Thoracic aorta (tissue), 2 donors: ENCODE data around the gene PFKFB4. TPM values are rescaled to one million over a fixed set of nuclear protein-coding genes. Genes with fewer than 3 reads are reported as not detected.
"Not testable (repeated sequence)": the region's sequence is repeated elsewhere in the genome, so short reads cannot be mapped to it uniquely, and the experiment has no call there.

ENCODE experiments used
- ATAC-seq: fragments of 150-250 bp; one replicate; pipeline ENCODE4 v1.8.0; 2017; ENCODE audit warnings: low read depth; ENCODE audit not compliant: insufficient number of reproducible peaks, low FRiP score
- DNase-seq: peaks from one replicate; pipeline ENCODE4 v3.0.0-alpha.2; 2020; ENCODE audit warnings: low spot score
- H3K27ac ChIP-seq, 2 donors: fragments of 200-600 bp; sonication (generic); 1 replicate in 1 of 2; 2 replicates in 1 of 2; pipeline ENCODE4 v1.5.1; 2016; ENCODE audit warnings: mild to moderate bottlenecking in 2 of 2, moderate library complexity in 2 of 2
- H3K27me3 ChIP-seq: fragments of 200-600 bp; sonication (generic); replicated peaks from 2 replicates; pipeline ENCODE4 v1.6.0; 2016; ENCODE audit warnings: mild to moderate bottlenecking; ENCODE audit not compliant: insufficient read depth
- H3K36me3 ChIP-seq: fragments of 200-600 bp; sonication (generic); one replicate; pipeline ENCODE4 v1.5.1; 2016
- H3K4me1 ChIP-seq, 2 donors: fragments of 200-600 bp; sonication (generic); 1 replicate in 1 of 2; 2 replicates in 1 of 2; pipeline versions ENCODE4 v1.5.1 to v1.6.0; 2016; ENCODE audit warnings: low read depth in 2 of 2, mild to moderate bottlenecking in 1 of 2; ENCODE audit not compliant: control insufficient read depth in 1 of 2
- H3K4me3 ChIP-seq: fragments of 200-600 bp; sonication (generic); 2 replicates; pipeline ENCODE4 v1.5.1; 2016; ENCODE audit warnings: mild to moderate bottlenecking
- H3K9me3 ChIP-seq: fragments of 200-600 bp; sonication (generic); 2 replicates; pipeline ENCODE4 v1.5.1; 2016
- total RNA-seq, 2 donors: library from RNA; depleted of rRNA; stranded (reverse); fragments of >200 nt; gene quantifications; one replicate each; pipeline versions ENCODE4 v1.1.0 to v1.2.3, GENCODE V29; 2016
- TF ChIP-seq, protein P1 (sequence below): fragments of 200-600 bp; sonication (generic); IDR thresholded peaks from one replicate; pipeline ENCODE4 v1.5.1; 2019; ENCODE audit warnings: antibody characterized with exemption

Gene PFKFB4
- total RNA-seq, 2 donors from 2014 or later = 3.7 to 8.5 TPM

DNA sequence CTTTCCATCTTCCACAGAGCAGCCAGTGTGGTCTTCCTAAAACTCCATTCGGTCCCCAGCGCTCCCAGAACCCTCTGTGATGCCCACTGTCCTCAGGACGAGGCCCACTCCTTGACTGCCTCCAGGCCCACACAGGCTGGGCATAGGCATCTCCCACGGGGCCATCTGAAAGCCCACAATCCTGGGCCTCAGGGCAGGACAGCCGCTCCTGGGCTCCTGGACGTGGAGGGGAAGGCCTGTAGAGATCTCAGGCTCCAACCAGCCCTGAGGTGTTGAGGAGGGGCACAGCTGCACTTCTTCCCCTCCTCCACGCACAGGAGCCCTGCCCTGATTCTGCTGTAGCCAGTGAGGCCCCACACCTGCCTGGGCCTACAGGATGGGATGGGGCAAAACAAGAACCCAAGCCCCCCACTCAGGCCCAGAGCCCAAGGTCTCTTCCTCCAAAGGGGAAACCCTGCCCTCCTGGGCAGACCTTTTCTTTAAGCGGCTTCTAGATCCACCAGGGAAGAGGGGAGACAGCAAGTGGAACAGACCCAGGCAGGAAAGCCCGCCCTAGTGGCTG lies 78.6 kb downstream of the PFKFB4 start:
- Histone ChIP-seq H3K4me1 (peaks cover 0 to 8% of the 10 kb centered on the region in 2 donors), H3K9me3 (no peaks in the 10 kb centered on the region), H3K4me3 (no peak overlapping the region), H3K27ac (no peak overlapping the region), H3K36me3 (peaks cover 8% of the 10 kb centered on the region), H3K27me3 (no peaks in the 10 kb centered on the region)
- TF ChIP-seq, protein P1, sequence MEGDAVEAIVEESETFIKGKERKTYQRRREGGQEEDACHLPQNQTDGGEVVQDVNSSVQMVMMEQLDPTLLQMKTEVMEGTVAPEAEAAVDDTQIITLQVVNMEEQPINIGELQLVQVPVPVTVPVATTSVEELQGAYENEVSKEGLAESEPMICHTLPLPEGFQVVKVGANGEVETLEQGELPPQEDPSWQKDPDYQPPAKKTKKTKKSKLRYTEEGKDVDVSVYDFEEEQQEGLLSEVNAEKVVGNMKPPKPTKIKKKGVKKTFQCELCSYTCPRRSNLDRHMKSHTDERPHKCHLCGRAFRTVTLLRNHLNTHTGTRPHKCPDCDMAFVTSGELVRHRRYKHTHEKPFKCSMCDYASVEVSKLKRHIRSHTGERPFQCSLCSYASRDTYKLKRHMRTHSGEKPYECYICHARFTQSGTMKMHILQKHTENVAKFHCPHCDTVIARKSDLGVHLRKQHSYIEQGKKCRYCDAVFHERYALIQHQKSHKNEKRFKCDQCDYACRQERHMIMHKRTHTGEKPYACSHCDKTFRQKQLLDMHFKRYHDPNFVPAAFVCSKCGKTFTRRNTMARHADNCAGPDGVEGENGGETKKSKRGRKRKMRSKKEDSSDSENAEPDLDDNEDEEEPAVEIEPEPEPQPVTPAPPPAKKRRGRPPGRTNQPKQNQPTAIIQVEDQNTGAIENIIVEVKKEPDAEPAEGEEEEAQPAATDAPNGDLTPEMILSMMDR = no peak
- no peak for DNase-seq
- ATAC-seq = no peak

DNA sequence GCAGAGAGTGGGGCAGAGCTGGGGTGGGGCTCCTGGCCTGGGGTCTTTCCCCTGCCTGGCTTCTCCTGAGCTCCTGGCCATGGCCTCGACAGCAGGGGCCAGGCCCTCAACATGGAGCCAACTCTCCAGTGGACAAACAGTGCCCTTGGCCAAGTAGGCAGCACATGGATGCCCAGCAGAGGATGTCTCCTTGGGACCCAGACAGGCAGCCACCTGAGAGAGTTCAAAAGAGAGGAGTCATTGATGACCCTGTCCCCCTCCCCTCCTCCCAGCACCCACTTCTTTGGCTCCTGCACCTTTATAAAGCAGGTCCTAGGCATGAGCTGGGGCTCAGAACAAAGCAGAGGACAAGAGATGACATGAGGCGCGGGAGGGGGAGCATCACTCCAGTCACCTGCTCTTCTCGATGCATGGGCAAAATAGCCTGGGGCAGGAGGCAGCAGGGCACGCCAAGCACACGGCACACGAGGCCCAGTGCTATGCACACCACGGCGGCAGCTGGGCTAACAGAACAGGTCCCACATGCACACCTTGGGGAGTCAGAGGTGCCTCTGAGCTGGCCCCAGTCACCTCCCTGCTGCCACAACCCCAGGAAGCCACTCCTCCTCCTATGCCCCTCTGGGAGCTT lies 80.1 kb downstream of the PFKFB4 start:
- DNase-seq (no peak), ATAC-seq (no peak)
- Histone ChIP-seq H3K27ac (no peak overlapping the region), H3K4me1 (peaks cover 6 to 16% of the 10 kb centered on the region in 2 donors), H3K9me3 (no peaks in the 10 kb centered on the region), H3K27me3 (no peaks in the 10 kb centered on the region), H3K4me3 (no peak overlapping the region), H3K36me3 (peaks cover 8% of the 10 kb centered on the region)
- TF ChIP-seq, protein P1 = no peak

DNA sequence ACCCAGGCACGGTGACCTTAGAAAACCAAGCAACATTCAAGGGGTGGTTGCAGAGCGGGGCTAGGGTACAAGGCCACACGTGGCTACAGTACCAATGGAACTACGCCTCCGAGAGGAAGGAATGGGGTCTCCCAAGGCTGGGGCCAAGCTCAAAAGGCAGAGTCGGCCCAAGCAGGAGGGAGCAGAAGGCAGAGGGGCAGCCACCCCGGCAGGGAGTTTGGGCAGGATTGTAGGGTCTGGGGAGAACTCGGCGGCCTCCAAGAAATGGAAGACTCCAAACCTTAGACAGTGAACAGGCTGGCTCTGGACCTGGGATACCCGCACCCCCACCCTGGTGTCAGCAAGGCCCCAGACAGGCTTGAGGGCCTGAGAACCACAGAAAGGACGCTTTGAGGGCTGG lies 81.4 kb downstream of the PFKFB4 start:
- TF ChIP-seq, protein P1 = no peak
- Histone ChIP-seq H3K27ac (no peak overlapping the region), H3K4me1 (peaks cover 16 to 30% of the 10 kb centered on the region in 2 donors), H3K4me3 (no peak overlapping the region), H3K36me3 (peaks cover 8% of the 10 kb centered on the region), H3K27me3 (no peaks in the 10 kb centered on the region), H3K9me3 (no peaks in the 10 kb centered on the region)
- no peak for ATAC-seq
- no peak for DNase-seq

DNA sequence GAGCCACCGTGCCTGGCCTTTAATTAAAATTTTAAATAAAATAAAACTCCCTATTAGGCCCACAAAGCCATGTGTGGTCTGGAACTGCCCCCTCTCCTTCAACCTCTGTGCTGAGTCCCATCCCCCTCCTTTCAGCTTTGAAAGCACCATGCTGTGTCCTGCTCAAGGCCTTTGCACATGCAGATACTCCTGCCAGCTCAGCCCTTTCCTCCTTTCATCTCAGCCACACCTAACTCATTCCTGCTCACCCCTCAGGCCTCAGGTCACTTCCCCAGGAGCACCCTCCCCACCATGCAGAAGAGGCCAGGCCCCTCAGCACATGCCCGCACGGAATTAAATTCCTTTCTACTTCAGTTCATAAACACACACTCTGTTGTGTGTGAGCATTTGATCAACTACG lies 82.0 kb downstream of the PFKFB4 start:
- no peaks in the 10 kb centered on the region for H3K27me3 ChIP-seq
- TF ChIP-seq, protein P1 = no peak
- H3K27ac ChIP-seq = no peak overlapping the region
- no peak overlapping the region for H3K4me3 ChIP-seq
- DNase-seq (no peak), ATAC-seq (no peak)
- peaks cover 8% of the 10 kb centered on the region for H3K36me3 ChIP-seq
- H3K4me1 ChIP-seq = peaks cover 22 to 35% of the 10 kb centered on the region in 2 donors
- H3K9me3 ChIP-seq = no peaks in the 10 kb centered on the region

DNA sequence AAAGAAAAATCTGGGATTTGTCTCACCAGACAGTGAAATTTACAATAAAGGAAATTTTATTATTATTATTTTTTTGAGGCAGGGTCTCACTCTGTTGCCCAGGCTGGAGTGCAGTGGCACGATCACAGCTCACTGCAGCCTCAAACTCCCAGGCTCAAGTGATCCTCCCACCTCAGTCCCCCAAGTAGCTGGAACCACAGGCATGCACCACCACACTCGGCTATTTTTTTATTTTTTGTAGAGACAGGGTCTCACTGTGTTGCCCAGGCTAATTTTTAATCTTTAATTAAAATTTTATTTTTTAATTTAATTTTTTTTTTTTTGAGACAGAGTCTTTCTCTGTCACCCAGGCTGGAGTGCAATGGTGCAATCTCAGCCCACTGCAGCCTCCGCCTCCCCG lies 82.6 kb downstream of the PFKFB4 start:
- peak overlapping the region; percentile 96 to 97 for H3K27ac ChIP-seq
- not testable (repeated sequence) for H3K9me3 ChIP-seq, ATAC-seq, H3K27me3 ChIP-seq, DNase-seq, H3K4me3 ChIP-seq
- H3K36me3 ChIP-seq = peaks cover 13% of the 10 kb centered on the region
- H3K4me1 ChIP-seq = peaks cover 27 to 41% of the 10 kb centered on the region in 2 donors

DNA sequence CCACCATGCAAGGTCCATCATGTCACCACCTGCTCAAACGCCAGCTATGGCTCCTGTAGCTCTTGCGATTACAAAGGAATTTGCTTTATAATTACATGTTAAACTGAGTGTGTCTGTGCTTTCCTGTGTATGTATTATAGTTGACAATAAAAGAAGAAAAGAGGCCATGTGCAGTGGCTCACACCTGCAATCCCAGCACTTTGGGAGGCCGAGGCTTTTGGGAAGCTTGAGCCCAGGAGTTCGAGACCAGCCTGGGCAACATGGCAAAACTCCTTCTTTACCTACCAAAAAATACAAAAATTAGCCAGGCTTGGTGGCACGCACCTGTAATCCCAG lies 83.0 kb downstream of the PFKFB4 start:
- ATAC-seq = no peak
- DNase-seq = no peak
- TF ChIP-seq, protein P1 = no peak
- peaks cover 31 to 46% of the 10 kb centered on the region in 2 donors for H3K4me1 ChIP-seq
- H3K27ac ChIP-seq = peak overlapping the region; percentile 96 to 97
- no peaks in the 10 kb centered on the region for H3K27me3 ChIP-seq
- no peaks in the 10 kb centered on the region for H3K9me3 ChIP-seq
- H3K36me3 ChIP-seq = peaks cover 18% of the 10 kb centered on the region
- H3K4me3 ChIP-seq = no peak overlapping the region
